Left forelimb (tissue), 1 donor: ENCODE measurements around the gene RBM47.
"Not testable (repeated sequence)": the region's sequence is repeated elsewhere in the genome, so short reads cannot be mapped to it uniquely, and the experiment has no call there.

Experiments
- DNase-seq: peaks from one replicate; pipeline ENCODE4 v3.0.0-alpha.2; 2018; ENCODE audit warnings: low spot score

Gene RBM47

DNA sequence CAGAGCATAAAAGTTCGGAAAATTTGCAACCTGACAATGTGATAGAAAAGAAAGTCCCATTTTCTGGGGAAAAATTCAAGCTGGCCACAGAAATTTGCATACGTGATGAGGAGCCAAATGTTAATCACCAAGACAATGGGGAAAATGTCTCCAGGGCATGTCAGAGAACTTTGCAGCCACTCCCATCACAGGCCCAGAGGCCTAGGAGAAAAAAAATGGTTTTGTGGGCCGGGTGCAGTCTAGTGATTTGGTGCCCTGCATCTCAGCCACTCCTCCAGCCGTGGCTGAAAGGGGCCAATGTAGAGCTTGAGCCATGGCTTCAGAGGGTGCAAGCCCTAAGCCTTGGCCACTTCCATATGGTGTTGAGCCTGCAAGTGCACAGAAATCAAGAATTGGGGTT is 223.3 kb downstream of the RBM47 start:
- DNase-seq: no peak

DNA sequence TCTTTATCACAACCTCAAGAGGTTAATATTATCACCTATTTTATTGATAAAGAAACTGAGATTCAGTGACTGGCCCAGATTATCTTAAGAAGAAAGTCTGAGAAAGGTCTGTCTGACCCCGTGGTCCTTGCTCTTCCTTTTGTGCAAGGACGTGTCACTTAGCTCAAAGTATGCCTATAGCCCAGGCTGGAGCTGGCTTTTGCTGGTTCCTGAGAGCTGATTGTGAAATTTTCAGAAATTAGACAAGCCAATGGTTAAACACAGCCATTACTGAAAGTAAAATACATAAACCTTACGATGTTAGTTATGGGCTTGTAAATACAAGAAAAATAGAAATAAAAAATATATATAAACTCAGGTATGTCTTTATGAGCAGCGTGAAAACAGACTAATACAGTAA is 224.5 kb downstream of the RBM47 start:
- DNase-seq: no peak

DNA sequence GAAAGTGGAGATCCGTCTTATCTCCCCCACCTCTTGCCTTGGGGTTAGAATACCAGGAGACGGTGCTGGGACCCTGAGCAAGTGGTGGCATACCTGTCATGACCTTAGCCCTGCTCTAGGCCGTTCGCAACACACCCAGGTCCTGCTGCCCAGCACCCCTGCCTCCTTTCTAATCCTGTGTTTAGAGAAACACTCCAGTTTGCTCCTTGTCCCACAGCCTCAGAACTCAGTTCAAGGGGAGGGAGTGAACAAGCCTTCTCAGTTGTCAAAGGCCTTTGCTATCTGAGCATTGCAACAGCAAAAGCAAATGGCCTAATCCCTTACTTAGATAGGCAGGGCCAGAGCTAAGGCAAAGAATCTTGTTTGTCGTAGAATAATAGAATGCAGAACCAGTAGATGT is 226.6 kb downstream of the RBM47 start:
- no peak for DNase-seq

DNA sequence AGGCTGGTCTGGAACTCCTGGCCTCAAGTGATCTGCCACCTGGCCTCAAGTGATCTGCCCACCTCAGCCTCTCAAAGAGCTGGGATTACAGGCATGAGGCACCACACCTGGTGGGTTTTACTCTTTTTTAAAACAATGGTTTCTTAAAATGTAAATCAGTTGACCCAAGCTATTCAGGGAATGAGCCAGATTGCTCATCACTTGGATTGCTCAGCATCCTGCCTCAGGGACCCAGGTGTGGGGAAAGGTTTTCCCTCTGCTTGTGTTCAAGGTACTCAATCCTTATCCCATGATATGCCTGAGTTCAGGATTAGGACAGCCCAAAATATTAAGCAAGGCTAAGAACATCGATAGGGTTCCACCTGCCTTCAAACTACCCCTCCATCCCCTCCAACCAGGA is 227.1 kb downstream of the RBM47 start:
- DNase-seq: no peak

DNA sequence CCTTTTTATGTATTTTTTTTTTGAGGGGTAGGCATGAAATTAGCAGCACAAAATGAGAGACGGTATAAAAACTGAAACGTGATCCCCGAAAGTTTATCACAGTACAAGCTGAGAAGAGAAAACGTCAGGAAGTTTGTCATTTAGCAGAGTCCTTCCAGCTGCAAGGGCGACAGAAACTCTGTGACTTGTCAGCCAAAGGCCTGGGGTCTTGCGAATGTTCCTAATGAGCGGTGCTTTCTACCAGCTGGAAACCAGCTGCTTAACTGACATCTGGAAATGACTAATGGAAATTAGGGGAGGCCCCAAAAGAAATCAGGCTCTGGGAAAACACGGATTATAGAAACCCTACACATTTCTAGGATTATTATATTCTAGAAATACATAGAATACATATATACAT is 228.0 kb downstream of the RBM47 start:
- no peak for DNase-seq

DNA sequence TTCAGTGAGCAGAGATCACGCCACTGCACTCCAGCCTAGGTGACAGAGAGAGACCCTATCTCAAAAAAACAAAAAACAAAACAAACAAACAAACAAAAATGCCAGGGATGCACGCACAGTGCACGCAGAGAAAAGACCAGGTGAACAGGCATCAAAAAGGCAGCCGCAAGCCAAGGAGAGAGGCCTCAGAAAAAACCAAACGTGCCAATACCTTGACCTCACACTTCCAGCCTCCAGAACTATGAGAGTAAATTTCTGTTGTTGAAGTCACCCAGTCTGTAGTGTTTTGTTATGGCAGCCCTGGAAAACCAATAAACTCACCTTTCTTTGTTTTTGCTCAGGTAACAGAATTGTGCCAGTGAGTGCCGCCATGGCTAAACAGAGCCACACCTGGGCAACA is 228.6 kb downstream of the RBM47 start:
- no peak for DNase-seq

DNA sequence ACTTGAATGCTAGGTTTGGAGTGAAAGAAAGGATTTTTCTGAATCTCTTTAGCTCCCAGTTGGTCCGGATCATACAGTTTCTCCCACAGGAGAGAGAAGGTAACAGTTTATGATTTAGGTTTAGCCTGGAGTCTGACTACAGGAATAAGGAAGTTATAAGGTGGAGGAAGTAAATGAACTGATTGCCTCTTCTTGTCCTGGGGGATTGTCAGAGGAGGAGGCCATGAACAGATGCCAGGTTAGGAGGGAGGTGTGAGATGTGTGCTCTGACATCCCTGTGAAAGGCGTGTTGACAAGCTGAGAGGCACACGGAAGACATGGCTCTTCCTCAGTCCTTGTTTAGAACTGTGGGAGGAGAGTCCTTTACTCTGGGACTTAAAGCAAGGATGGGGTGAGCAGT is 230.1 kb downstream of the RBM47 start:
- no peak for DNase-seq

DNA sequence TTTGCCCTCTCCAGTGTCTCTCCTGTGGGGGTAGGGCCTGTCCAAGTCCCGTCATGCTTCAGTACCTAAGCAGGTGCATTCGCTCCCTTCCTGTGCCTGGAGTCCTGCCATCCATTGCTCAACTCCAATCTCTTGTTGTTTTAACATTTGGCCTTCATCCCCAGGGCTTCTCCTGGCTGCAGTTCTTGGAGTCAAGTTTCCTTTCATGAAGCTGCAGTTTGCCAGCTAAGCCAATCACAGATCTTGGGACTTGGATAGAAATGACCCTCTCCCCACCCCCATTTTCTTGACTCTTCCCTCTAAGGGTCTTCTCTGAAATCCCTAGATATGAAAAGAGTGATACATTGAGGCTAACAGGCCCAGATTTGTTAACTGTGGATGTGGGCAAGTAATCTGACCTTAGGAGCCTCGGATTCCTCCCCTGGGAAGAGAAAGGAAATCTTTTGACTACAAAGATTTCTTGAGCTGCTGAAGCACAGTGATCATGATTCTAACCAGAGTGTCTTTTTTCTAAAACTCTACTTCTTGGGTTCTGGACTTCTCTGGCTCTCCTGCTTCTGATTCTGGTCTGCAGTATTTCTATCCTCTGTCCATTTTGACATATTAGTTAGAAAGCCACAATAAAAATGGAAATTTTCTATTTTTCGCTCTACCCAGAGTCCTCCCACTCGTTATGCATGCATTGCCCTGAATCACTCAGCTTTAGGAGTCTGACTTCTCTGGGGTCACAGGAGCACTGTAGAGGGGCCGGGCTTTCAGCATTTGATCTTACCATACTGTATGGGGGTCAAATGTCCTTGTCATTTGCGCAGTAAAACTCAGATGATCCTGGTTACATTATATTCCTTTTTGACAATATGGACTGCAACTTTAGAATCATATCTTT is 233.5 kb downstream of the RBM47 start:
- DNase-seq: no peak

DNA sequence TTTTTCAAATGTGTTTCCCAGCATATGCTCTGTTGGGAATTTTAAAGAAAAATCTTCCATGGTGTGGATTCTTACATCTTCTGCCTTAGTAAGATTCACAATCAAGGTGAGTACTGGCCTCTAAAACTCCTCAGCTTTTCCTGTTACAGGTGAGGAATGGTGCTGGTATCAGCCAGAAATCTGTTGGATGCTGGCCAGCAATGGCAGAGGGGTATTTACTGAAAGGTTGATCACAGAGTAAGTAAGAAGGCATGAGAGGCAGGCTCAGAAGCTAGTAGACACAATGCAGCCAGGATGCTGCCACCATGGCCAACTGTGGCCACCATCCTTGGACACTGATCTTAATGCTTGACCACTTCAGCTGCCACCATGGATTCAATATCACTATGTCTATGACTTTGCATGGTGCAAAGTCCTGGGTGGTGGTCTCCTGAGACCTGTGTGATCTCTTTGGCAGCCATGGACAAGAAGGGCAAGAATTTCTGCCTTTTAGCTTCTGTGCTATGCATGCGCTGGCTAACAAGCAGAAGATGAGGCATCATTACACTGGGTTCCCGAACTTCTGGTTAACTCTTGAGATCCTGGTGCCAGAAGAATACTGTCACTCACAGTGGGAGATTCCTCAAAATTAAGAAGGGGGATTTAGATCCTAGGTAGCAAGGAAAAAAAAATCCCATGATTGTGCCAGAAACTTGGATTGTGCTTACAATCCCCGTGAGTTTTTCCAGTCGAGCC is 234.3 kb downstream of the RBM47 start:
- no peak for DNase-seq

DNA sequence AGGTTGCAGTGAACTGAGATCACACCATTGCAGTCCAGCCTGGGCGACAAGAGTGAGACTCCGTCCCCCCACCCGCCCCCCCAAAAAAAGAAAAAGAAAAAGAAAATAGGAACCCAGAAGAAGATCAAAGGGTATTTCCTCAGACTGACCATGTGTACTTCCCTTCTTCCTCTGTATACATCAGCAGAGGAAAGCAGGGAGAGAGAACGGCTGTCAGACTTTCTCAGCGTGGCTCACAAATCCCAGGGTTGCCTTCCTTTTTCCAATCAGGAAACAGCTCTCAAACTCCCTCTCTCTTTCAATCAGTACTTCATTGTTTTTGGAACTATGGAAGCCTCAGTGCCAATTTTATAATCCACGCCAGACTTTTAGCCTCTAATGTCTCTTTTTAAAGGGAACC is 235.4 kb downstream of the RBM47 start:
- DNase-seq: no peak

DNA sequence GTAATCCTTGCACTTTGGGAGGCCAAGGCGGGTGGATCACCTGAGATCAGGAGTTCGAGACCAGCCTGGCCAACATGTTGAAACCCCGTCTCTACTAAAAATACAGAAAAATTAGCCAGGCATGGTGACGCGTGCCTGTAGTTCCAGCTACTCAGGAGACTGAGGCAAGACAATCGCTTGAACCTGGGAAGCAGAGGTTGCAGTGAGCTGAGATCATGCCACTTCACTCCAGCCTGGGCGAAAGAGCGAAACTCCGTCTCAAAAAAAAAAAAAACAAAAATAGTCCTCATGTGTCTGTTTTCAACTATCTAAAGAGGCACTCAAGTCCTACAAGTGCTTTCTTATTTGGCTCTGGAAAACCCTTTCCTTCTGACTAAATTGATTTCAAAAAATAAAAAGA is 237.4 kb downstream of the RBM47 start:
- not testable (repeated sequence) for DNase-seq

DNA sequence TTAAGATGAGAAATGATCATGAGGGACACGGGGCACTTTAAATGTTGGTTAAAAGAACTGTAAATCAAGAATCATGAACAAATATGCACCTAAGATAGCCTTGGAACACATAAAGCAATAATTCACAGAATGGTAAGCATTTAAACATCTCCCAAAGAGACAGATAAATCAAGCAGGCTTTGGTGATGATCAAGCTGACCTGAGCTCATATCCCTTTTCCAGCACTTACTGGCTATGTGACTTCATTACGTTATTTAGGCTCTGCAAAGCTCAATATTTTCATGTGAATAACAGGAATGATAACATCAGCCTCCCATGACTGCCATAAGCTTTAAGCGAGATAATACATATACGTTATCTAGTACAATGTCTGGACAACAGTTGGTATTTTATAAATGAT is 239.7 kb downstream of the RBM47 start:
- DNase-seq: no peak

DNA sequence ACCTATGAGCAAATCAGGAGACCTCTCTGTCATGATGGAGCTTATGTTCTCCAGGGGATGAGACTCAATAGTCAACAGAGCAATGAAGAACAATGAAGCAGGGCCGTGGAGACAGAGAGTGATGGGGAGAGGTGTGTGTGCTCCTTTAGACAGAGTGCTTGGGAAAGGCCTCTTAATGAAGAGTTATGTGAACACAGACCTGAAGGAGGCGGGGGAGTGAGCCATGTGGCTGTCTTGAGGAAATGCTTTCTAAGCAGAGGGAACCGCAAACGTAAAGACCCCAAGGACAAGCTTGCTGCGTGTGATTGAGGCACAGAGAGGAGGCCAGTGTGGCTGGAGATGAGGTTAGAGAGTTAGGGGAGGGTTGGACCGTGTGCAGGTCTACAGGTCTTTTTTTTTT is 241.4 kb downstream of the RBM47 start:
- no peak for DNase-seq

DNA sequence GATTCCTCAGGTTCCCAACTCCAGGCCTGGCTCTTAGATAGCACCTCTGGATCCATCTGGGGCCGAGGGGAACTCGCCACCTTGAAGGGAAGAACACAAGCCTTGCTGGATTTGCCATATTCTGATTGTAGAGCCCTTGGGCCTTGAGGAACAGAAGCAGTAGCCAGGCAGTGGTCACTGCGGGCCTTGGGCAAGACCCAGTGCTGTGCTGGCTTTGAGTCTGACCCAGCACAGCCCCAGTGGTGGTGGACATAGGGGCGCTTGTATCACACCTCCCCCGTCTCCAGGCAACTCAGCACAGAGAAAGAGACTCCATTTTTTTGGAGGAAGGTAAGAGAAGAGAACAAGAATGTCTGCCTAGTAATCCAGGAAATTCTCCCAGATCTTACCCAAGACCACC is 249.0 kb downstream of the RBM47 start:
- no peak for DNase-seq

DNA sequence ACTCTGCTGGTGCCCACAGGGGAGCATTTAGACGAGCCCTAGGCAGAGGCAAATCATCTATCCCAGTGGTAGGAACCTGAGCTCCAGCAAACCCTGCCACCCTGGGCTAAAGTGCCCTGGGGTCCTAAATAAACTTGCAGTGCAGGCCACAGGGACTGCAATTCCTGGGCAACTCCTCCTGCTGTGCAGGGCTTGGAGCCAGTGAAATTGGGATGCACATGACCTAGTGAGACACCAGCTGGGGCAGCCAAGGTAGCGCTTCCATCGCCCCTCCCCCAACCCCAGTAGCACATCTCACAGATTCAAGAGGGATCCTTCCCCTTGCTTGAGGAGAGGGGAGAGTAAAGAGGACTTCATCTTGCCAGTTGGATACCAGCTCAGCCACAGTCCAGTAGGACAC is 250.4 kb downstream of the RBM47 start:
- no peak for DNase-seq

DNA sequence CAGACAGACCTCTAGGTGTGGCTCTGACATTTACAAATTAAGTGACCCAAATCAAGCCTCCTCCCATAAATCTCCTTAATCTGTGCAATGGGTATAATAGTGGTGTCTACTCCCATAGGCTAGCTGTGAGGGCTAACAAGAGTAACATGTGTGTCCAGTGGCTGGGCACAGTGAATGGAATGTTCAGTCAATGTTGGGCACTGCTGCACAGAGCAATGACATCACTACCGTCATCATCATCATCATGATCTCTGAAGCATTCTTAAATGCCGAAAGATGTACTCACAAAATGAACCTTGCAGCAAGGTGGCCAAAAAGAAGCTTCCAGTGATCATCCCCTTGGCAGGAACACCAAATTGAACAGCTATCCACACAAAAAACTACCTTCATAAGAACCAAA is 251.0 kb downstream of the RBM47 start:
- DNase-seq: no peak

DNA sequence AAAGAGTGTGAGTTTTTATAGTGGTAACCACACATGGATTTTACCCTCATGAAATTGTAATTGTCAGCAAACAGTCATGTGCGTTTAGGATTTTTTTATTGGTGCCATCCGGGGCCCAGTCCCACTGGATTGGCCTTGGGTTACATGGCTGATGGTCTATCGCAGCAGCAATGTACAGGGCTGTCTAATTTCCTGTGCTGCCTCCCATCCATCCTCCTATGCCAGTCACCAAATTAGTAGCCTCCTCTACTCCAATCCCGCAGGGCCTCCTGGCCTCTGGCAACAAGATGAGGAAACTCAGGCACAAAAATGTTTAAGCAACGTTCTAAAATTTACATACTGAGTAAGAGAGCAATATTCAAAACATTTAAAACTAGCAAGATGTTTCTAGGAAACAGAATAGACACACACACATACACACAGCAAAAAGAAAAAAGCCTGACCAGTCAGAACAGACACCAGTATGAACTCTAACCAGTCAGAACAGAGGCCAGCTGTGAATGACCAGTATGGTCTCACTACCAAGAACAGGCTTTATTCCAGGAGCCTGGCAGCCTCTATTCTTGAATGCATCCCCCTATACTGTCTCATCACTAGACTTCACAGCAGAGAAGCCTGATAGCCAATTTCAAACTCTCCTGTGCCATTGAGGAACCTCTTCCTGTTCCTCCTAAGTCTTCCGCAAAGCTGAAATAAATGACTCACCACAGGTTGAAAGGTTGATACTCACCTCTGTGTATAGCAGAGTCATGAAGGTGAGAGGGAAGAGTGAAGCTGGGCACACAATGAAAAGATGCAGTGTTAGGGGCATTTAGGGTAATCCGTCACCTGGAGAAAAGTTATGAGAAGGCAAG is 251.9 kb downstream of the RBM47 start:
- no peak for DNase-seq

DNA sequence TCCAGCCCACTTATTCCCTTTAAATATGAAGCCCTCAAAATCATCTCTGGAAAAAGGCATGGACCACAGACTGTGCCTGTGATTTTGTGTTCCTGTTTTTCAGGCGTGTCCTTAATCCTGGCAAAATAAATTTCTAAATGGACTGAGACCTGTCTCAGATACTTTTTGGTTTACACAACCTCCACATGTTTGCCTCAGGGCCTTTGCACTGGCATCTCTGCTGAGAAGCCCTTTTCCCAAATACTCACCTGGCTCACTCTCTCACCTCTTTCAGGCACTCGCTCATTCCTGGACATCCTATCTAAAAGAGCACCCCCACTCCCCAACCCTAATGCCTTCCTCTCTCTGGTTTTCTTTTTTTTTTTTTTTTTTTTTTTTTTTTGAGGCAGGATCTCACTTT is 254.0 kb downstream of the RBM47 start:
- DNase-seq: no peak

DNA sequence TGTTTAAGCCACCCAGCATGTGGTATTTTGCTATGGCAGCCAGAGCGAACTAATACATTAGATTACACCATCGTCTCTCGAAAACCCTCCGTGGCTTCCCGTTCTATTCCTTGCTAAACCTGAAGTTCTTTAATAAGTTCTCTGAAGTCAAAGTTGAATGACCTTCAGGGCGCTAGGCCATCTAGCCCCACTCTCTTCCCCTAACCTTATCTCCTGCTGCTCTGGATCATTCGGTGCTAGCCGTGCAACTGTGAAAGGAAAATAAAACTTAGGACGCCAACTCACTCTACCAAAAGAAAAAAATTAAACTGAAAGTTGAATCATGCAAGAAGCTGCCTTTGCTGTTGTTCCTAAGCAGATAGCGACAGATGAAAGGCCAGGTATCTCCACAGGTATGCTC is 254.6 kb downstream of the RBM47 start:
- DNase-seq: no peak

DNA sequence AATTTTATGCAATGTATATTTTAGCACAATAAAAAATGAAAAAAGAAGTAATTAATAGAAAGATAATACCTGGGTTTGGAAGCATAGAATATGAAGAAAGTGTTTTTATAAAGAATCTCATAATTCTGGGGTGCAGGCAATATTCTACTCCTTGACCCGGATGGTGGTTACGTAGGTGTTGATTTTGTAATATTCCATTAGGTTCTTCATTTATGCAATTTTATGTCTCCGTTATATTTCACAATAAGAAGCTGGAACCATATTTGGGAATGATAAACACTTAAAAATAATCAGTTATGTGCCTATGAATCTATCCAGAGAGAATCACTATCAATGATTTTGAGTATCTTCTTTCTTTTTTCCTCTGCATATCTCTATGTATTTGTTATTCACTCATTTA is 256.0 kb downstream of the RBM47 start:
- no peak for DNase-seq
